Measurements from ENCODE around the gene HMGCLL1.
A peak's percentile ranks its signal among the peaks of the same experiment; 100 is the strongest.

DNA sequence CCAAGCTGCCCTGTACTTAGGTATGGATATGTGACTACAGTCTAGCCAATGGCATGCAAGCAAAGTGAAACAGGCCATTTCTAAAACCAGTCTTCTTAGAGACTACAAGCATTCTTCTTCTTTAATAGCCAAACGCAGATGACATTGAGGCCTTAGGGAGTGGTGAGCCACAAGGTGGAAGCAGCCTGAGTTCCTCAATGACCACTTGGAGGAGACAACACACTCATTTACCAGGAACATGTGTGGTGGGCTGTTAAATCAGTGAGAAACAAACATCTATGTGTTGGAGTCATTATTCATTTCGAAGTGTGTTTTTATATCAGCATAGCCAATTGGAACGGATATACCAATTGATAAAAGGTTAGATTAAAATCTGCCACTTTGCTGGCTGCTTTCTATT is 129.8 kb downstream of the HMGCLL1 start:
- TF ChIP-seq CTCF (IDR thresholded peaks at IDR 0.05; ENCODE audit: extremely low read depth in 1 of 2, insufficient read depth in 1 of 2, low read depth in 1 of 2, low read length in 2 of 2) (peak in 1 of 2 donors; percentile 11), POLR2AphosphoS5 (IDR thresholded peaks at IDR 0.05; ENCODE audit: insufficient read depth, low read depth, low read length) (no peak), EZH2 (IDR thresholded peaks at IDR 0.05; ENCODE audit: borderline replicate concordance, low read depth, low read length, severe bottlenecking) (no peak), MYC (IDR thresholded peaks at IDR 0.05; ENCODE audit: low read depth, low read length) (no peak), POLR2A (IDR thresholded peaks at IDR 0.05; ENCODE audit: low read depth, low read length) (no peak)
